Stimulated activated naive B cell treated with anti-CD40 and anti-IgM and Interleukin-4, amounts not matched to agents 10 μg/mL and 1 μg/mL and 100 μg/mL, for 72 hours (primary cell): ENCODE measurements around the gene TMEM100.

Source experiments
- ATAC-seq, 2 donors: fragments of 150-1000 bp; cut with Tn5 transposase; replicated peaks; 2 replicates each; pipeline ENCODE4 v1.10.0; 2021; ENCODE audit warnings: moderate library complexity in 1 of 2
- DNase-seq: peaks from one replicate; pipeline ENCODE4 v3.0.0; 2021
- H3K27ac Mint-ChIP-seq: one replicate; pipeline ENCODE4 v1.8.0; 2022; ENCODE audit warnings: mild to moderate bottlenecking, mixed read lengths
- H3K27me3 Mint-ChIP-seq, 2 donors: one replicate each; pipeline ENCODE4 v1.8.0; 2022; ENCODE audit warnings: mixed read lengths in 2 of 2
- H3K36me3 Mint-ChIP-seq, 2 donors: one replicate each; pipeline ENCODE4 v1.8.0; 2022; ENCODE audit warnings: mixed read lengths in 2 of 2, mild to moderate bottlenecking in 1 of 2
- H3K4me1 Mint-ChIP-seq, 2 donors: one replicate each; pipeline ENCODE4 v1.8.0; 2022; ENCODE audit warnings: mixed read lengths in 2 of 2, mild to moderate bottlenecking in 1 of 2
- H3K4me3 Mint-ChIP-seq, 2 donors: one replicate each; pipeline ENCODE4 v1.8.0; 2022; ENCODE audit warnings: mild to moderate bottlenecking in 2 of 2, mixed read lengths in 2 of 2, moderate library complexity in 1 of 2
- H3K9me3 Mint-ChIP-seq, 2 donors: one replicate each; pipeline ENCODE4 v1.8.0; 2022; ENCODE audit warnings: mixed read lengths in 2 of 2, mild to moderate bottlenecking in 1 of 2

The TMEM100 gene

DNA sequence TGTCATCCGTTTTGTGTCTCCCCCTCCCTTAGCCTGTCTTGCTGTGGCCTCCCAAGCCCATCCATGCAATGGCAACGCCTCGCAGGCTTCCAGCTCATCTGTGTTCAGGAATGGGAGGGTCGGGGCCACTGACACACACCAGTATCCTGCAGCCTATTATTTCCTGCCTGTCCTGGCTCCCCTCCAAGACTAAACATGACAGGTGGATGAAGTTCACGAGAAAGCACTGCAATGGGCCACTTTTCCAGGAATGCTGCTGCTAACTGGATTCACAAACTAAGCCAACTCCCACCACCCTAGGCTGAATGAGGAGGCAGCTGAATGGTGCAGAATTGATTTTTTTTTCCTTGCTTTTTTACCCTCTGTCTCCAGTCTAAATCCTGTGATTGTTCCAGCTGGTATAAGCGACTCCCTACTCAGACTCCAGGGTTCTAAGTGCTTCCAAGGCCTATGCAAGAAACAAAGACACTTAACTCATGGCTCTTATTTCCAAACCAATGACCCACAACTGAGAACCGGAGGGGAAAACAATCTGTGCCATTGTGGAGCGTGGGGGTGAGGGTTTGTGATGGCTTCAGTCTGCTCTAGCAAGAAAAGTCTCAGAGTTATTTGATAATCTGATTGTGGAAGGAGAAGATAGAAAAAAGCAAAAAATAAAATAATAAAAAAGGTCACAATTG lies 23.3 kb downstream of the TMEM100 start:
- Mint-ChIP-seq H3K36me3 (peaks cover 0 to 3% of the 10 kb centered on the region in 2 donors), H3K4me3 (no peak overlapping the region), H3K27ac (no peak overlapping the region), H3K4me1 (no peaks in the 10 kb centered on the region), H3K9me3 (peaks cover 8 to 16% of the 10 kb centered on the region in 2 donors), H3K27me3 (peaks cover 25 to 33% of the 10 kb centered on the region in 2 donors)
- ATAC-seq (no peak), DNase-seq (no peak)

DNA sequence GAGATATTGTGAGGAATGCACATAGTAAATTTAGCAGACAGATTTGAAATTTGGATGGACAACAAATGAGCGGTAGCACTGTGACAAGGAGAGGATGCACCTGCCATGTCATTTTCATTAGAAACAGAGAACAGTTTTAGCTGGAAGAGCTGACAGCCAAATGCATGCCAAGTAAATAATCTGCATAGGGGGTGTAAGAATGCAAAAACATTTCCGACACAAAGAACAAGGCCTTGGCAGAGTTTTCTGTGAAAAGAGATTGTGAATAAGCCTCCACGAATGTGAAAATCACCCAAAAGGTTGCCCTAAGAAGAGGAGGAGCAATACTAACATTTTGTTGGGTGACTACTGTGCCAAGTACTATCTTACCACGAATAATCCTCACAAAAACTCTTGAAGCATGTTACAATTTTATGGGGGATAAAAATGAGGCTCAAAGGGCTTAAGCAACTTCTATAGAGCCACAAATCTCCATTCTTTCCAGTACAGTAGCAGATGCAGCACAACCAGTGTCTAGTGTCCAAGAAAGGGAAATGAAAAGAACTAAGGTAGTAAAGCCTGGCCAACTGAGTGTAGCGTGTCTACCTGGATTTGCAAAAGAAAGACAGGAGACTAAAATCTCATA lies 28.3 kb downstream of the TMEM100 start:
- H3K4me3 Mint-ChIP-seq = no peak overlapping the region
- H3K9me3 Mint-ChIP-seq = no peaks in the 10 kb centered on the region
- no peak for DNase-seq
- H3K27me3 Mint-ChIP-seq = peaks cover 1 to 9% of the 10 kb centered on the region in 2 donors
- no peak for ATAC-seq
- H3K4me1 Mint-ChIP-seq = no peaks in the 10 kb centered on the region
- H3K27ac Mint-ChIP-seq = no peak overlapping the region
- no peaks in the 10 kb centered on the region for H3K36me3 Mint-ChIP-seq

DNA sequence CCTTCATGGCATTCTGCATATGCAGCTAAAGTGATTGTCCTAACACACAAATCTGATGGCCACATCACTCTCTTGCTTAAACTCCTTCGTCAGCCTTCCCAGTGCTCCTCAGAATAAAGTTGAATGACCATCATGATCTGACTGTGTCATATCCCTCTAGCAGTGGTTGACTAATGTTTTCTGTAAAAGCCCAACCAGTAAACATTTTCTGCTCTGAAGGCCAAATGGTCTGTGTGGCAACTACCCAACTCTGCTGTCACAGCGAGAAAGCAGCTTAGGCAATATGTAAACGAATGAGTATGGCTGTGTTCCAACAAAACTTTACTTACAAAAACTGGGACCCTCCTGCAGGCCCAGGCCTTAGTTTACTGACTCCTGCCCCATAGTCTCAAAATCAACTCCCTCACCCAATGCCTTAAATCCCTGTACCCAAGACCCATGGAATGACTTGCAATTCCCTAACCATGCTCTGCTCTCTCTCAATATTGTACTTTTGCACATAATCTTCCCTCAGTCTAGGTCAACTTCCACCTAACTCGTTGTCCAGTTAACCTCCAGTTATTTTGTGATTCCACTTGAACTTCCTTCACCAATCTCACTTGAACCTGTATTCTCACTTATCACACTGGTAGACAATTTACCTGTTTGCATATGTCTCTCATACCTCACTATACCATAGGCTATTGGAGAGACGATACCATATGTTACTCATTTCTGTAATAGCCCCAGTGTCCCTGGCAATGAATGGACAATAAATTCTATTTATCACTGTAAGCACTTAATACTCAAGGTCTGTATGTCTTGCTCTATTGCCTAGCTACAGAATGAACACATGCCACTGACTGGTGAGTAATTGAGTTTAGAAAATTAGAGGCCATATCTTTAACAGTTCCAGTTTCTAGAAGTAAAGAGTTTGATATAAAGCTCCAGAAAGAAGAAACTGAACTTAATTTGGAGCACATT lies 29.1 kb downstream of the TMEM100 start:
- Mint-ChIP-seq H3K4me1 (no peaks in the 10 kb centered on the region), H3K9me3 (no peaks in the 10 kb centered on the region), H3K27ac (no peak overlapping the region), H3K27me3 (peaks cover 0 to 9% of the 10 kb centered on the region in 2 donors), H3K4me3 (no peak overlapping the region), H3K36me3 (no peaks in the 10 kb centered on the region)
- no peak for ATAC-seq
- no peak for DNase-seq

DNA sequence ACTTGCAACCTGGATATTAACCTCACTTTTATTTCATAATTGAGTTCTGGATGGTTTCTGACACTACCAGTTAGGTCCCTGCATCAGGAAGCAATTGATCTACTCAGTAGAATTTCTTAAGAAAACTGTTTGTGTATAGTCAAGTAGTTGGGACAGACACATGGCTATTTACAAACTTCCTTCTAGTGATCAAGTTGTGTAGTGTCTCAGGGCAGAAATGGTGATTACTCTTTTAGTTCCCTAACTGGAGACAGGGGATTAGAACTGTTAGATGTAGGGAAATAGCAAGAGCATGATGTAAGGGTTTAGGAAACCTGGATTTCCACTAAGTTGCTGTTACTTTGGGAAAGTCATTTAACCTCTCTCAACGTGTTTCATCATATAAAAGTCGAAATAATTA lies 30.4 kb downstream of the TMEM100 start:
- Mint-ChIP-seq H3K27me3 (peaks cover under 1 to 4% of the 10 kb centered on the region in 2 donors), H3K4me3 (no peak overlapping the region), H3K36me3 (no peaks in the 10 kb centered on the region), H3K4me1 (no peaks in the 10 kb centered on the region), H3K9me3 (no peaks in the 10 kb centered on the region), H3K27ac (no peak overlapping the region)
- DNase-seq = no peak
- no peak for ATAC-seq

DNA sequence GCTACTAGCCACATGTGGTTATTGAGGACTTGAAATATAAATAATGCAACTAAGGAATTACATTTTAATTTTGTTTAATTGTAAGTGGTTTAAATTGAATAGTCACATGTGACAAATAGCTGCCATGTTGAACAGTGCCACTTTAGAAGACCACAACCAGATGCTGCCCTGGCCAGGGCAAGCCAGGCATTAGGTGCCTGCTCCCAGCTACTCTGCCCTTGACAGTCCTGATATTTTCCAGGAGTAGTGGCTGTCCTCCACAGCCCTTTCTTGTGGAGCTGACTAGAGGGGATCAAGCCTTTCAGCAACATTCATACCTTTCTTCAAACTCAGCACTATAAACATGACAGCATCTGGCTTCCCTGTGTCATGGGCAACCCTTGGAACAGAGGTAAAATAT lies 31.0 kb downstream of the TMEM100 start:
- peaks cover 0 to 2% of the 10 kb centered on the region in 2 donors for H3K36me3 Mint-ChIP-seq
- H3K9me3 Mint-ChIP-seq = peaks cover 0 to 3% of the 10 kb centered on the region in 2 donors
- no peak overlapping the region for H3K4me3 Mint-ChIP-seq
- DNase-seq (no peak), ATAC-seq (no peak)
- H3K4me1 Mint-ChIP-seq = no peaks in the 10 kb centered on the region
- H3K27me3 Mint-ChIP-seq = peaks cover 5 to 6% of the 10 kb centered on the region in 2 donors
- H3K27ac Mint-ChIP-seq = no peak overlapping the region

DNA sequence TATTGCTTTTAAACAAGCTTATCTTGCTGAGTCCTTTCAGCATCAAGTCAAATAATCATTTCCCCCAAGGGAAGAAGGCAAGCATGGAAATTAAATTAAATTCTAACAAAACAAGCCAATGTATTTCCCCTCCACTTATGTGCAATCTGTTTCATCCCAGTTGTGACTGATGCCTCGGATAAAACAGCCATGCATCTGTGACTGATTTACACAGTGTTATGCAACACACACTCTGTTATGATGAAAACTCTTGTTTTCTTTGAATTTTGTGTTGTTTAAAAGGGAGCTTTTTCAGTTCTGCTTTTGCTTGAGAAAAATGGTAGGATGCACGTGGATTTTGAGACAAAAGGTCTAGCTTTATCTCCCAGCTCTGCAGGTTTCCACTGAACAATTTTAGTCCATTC lies 32.6 kb downstream of the TMEM100 start:
- H3K36me3 Mint-ChIP-seq = peaks cover 0 to 4% of the 10 kb centered on the region in 2 donors
- DNase-seq (no peak), ATAC-seq (no peak)
- peaks cover 15 to 17% of the 10 kb centered on the region in 2 donors for H3K27me3 Mint-ChIP-seq
- peaks cover 0 to 8% of the 10 kb centered on the region in 2 donors for H3K9me3 Mint-ChIP-seq
- no peak overlapping the region for H3K4me3 Mint-ChIP-seq
- no peaks in the 10 kb centered on the region for H3K4me1 Mint-ChIP-seq
- H3K27ac Mint-ChIP-seq = no peak overlapping the region

DNA sequence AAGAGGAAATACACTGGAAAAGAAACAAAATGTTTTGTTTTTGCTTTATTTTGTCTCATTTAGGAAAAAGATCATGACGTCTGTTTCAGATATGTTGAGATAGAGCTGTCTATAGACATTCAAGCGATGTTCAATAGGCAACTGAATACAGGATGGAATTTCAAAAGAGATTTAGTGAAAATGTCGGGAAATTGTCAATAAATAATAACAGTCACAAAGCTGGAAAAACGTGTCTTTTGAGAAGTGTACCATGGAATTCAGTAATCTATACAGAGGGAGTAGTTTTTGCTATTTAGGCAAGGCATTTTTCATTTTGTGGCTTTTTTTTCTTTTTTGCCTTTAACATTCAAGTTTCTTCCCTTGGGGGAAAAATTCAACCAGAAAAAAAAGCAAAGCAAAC lies 33.0 kb downstream of the TMEM100 start:
- Mint-ChIP-seq H3K4me3 (no peak overlapping the region), H3K4me1 (no peaks in the 10 kb centered on the region), H3K36me3 (peaks cover 0 to 4% of the 10 kb centered on the region in 2 donors), H3K9me3 (peaks cover 0 to 8% of the 10 kb centered on the region in 2 donors), H3K27me3 (peaks cover 19 to 21% of the 10 kb centered on the region in 2 donors), H3K27ac (no peak overlapping the region)
- DNase-seq (no peak), ATAC-seq (no peak)

DNA sequence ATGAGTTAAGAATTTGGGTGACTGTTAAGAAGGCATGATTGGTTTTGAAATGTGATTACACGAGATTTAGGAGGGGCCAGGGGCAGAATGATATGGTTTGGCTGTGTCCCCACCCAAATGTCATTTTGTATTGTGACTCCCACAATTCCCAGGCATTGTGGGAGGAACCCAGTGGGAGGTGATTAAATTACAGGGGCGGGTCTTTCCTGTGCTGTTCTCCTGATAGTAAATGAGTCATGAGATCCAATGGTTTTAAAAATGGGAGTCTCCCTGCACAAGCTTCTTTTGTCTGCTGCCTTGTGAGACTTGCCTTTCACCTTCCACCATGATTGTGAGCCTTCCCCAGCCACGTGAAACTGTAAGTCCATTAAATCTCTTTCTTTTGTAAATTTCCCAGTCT lies 34.6 kb downstream of the TMEM100 start:
- ATAC-seq = no peak

DNA sequence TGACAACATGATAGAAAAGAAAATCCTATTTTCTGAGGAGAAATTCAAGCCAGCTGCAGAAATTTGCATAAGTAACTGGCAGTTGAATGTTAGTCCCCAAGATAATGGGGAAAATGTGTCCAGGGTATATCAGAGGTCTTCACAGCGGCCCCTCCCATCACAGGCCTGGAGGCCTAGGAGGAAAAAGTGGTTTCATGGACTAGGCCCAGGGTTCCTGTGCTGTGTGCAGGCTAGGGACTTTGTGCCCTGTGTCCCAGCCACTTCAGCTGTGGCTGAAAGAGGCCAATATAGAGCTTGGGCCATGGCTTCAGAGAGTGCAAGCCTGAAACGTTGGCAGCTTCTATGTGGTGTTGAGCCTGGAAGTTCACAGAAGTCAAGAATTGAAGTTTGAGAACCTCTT lies 35.6 kb downstream of the TMEM100 start:
- no peak overlapping the region for H3K4me3 Mint-ChIP-seq
- DNase-seq = no peak
- peaks cover 0 to 4% of the 10 kb centered on the region in 2 donors for H3K36me3 Mint-ChIP-seq
- peaks cover 23 to 24% of the 10 kb centered on the region in 2 donors for H3K27me3 Mint-ChIP-seq
- no peaks in the 10 kb centered on the region for H3K4me1 Mint-ChIP-seq
- no peak overlapping the region for H3K27ac Mint-ChIP-seq
- no peak for ATAC-seq
- peaks cover 0 to 8% of the 10 kb centered on the region in 2 donors for H3K9me3 Mint-ChIP-seq

More for the DNA sequence above, 34.6 kb downstream of the TMEM100 start:
- DNase-seq = no peak
- H3K36me3 Mint-ChIP-seq = peaks cover 0 to 4% of the 10 kb centered on the region in 2 donors
- no peak overlapping the region for H3K27ac Mint-ChIP-seq
- H3K27me3 Mint-ChIP-seq = peaks cover 23 to 24% of the 10 kb centered on the region in 2 donors
- peaks cover 0 to 8% of the 10 kb centered on the region in 2 donors for H3K9me3 Mint-ChIP-seq
- no peaks in the 10 kb centered on the region for H3K4me1 Mint-ChIP-seq
- no peak overlapping the region for H3K4me3 Mint-ChIP-seq

DNA sequence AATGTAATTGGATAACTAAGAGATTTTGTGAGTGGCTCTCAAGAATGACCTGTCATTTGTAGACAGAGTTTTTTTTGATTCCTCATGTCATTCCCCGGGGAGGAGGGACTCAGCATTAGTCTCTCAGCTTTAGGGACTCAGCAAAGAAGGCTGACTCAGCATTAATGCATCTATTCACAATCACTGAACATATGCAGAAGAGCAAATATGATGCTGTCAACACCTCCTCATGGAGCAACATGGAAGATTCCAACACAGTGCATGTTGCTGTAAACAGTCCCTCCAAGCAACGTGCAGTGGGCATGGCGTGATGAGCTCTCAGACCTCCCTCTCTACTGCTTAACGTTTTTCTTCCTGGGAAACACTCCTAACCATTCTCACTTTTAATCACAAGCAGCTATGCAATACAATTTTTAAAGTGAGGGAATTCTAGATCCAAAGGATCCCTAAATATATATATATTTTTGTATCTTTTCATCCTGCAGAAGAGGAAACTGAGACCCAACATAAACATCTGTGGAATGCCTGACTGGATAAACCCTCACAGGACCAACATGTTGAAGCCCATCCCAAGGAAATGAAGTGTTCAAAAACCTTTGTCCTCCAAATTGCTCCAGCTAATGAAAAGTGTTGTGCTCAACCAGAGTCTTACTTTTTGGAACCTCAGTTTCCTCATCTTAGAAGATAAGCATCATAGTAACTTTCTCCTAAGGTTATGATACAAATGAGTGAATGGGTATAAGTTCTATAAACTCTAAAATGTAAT lies 38.9 kb downstream of the TMEM100 start:
- peaks cover 0 to 4% of the 10 kb centered on the region in 2 donors for H3K36me3 Mint-ChIP-seq

DNA sequence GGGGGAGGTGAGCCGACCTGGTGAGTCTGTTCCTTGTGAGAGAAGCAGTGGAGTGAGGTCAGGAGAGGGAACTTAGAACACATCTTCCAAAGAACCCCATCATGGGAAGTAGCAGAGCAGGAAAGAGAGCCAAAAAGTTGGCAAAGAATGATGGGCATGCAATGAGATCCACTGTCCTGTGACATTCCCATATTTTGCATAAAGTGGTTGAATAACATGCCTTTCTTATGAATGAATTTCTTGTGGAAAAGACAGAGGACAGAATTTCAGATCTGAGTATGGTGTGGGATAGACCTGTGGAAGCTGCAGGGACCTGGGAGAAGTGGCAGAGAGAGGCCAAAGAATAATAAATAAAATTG lies 41.3 kb downstream of the TMEM100 start:
- H3K27ac Mint-ChIP-seq = no peak overlapping the region
- peaks cover 0 to under 1% of the 10 kb centered on the region in 2 donors for H3K9me3 Mint-ChIP-seq
- peaks cover 17 to 36% of the 10 kb centered on the region in 2 donors for H3K27me3 Mint-ChIP-seq
- no peak for ATAC-seq
- H3K4me1 Mint-ChIP-seq = no peaks in the 10 kb centered on the region
- no peak overlapping the region for H3K4me3 Mint-ChIP-seq
- H3K36me3 Mint-ChIP-seq = no peaks in the 10 kb centered on the region
- DNase-seq = no peak

More for the DNA sequence above, 38.9 kb downstream of the TMEM100 start:
- no peaks in the 10 kb centered on the region for H3K4me1 Mint-ChIP-seq
- H3K4me3 Mint-ChIP-seq = no peak overlapping the region
- peaks cover 24 to 37% of the 10 kb centered on the region in 2 donors for H3K27me3 Mint-ChIP-seq
- DNase-seq (no peak), ATAC-seq (no peak)
- no peak overlapping the region for H3K27ac Mint-ChIP-seq
- peaks cover 0 to 8% of the 10 kb centered on the region in 2 donors for H3K9me3 Mint-ChIP-seq

DNA sequence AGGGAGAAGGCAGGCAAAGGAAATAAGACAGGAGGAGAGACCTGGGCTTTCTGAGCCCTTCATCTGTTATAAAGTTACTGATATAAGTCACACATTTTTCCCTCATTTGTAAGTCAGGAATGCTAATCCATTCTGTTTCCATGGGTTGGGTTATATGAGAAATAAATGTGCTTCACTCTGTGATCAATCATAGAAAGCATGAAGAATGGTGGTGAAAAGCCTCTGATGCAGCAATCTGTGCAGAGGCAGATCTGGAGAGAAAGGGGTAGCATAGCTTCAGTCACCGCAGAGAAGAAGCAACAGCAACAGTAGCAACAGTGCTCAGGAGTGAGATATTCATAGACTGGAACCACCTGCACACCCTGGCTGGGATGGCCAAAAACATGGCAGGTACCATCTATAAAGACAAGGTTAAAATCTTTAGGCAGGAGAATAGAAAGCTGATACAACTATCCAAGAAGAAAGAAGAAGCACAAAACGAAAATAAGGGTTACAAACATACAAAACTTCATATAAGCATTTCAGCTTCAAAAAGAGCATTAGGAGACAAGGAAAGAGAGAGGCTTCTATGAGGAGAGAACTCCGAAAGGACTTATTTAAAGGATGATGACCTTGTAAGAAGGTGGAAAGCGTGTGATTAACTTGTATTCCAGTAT lies 41.9 kb downstream of the TMEM100 start:
- Mint-ChIP-seq H3K4me3 (no peak overlapping the region), H3K4me1 (no peaks in the 10 kb centered on the region), H3K9me3 (no peaks in the 10 kb centered on the region), H3K36me3 (no peaks in the 10 kb centered on the region), H3K27me3 (peaks cover 19 to 37% of the 10 kb centered on the region in 2 donors), H3K27ac (no peak overlapping the region)
- DNase-seq = no peak
- no peak for ATAC-seq

DNA sequence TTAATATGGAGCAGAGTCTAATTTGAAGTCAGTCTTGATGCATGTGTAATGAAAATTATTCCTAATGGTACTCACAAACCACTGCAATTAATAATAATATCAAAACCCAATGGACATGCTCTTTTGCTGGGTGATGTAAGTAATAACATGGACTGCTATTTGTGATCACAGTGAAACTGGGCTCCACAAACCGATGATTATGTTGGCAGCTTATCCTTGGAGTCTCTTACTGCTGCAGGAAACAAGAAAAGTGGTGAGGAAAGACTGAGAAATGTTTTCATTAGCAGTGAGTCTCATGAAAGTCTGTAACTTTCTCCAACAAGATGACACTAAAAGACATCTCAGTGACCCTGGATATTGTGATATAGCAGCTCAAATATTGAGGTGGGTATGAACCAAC lies 45.2 kb downstream of the TMEM100 start:
- no peak for ATAC-seq
- H3K4me1 Mint-ChIP-seq = peaks cover 4% of the 10 kb centered on the region in 2 donors
- no peak overlapping the region for H3K4me3 Mint-ChIP-seq
- H3K36me3 Mint-ChIP-seq = peaks cover 4% of the 10 kb centered on the region in 2 donors
- peaks cover 7 to 23% of the 10 kb centered on the region in 2 donors for H3K27me3 Mint-ChIP-seq
- H3K9me3 Mint-ChIP-seq = peaks cover 4 to 5% of the 10 kb centered on the region in 2 donors
- H3K27ac Mint-ChIP-seq = no peak overlapping the region
- DNase-seq = no peak
